Activated CD8-positive, alpha-beta memory T cell treated with anti-CD3 and anti-CD28 coated beads for 1 hour (primary cell): ENCODE data around the gene CDC123.
"Not testable (repeated sequence)": the region's sequence is repeated elsewhere in the genome, so short reads cannot be mapped to it uniquely, and the experiment has no call there.

Experiments
- DNase-seq, 2 donors: peaks; one replicate each; pipeline ENCODE4 v3.0.0-alpha.2; 2020; ENCODE audit warnings: low read depth in 1 of 2; ENCODE audit errors: extremely low read depth in 1 of 2

The CDC123 gene

DNA sequence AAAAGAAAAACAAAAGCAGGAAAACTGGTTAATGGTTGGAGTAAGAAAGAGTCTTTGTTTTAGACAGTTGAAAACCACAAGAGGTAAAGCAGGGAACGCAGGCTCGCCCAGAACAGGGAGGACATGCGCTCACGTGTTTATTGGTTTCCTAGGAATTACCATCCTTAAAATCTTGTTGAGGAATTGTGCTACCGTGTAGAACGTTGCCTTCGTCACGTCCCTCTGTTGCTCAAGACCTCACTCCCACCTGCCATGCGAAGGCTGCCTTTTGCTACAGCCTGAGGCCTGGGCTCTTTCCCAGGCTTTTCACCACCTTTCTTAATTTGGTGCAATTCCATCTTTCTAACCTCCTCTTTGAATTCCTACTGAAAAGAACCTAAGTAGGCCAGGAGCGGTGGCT lies 91.8 kb downstream of the CDC123 start:
- no peak for DNase-seq

- not testable (repeated sequence) for DNase-seq
Observed at GRCh38 chr10:12297784-12298183, 101.8 kb downstream of the CDC123 start.

DNA sequence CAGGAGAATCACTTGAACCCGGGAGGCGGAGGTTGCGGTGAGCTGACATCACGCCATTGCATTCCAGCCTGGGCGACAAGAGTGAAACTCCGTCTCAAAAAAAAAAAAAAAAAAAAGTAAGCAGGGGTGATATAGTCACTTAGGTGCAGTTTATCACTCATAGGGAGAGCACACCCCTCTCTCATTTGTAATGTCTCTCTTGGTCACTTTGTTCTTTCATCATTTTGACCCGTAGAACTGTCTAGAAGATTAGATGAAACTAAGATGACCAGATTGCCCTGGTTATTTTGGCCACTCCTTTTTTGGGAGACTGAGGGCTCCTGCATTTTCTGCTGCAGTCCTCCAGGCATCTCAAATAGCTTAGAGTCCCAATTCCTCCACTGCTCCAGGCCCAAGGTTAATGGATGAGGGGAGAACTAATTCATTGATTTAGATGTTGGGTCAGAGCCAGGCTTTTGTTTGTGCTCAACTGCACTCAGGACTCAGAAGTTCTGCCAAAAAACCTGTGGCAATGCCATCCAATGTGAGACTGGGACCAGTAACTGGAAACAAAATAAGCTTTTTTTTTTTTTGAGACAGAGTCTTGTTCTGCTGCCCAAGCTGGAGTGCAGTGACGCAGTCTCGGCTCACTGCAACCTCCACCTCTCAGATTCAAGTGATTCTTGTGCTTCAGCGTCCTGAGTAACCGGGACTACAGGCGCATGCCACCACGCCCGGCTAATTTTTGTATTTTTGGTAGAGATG lies 103.4 kb downstream of the CDC123 start:
- no peak for DNase-seq
